SK-N-SH (cell line): Measurements from ENCODE around the gene MLLT1. TPM values are rescaled to one million over a fixed set of nuclear protein-coding genes. Genes with fewer than 3 reads are reported as not detected.

Experiments
- CTCF ChIA-PET: fragments of 300-600, 350-600 bp; formaldehyde crosslinking; extraction: SDS; loops from one replicate; lab custom pipeline; 2021; lab: Yijun Ruan, JAX
- POLR2A ChIA-PET: fragments of 350-600 bp; sonication (Branson Sonifier 250); formaldehyde crosslinking; extraction: SDS; loops from one replicate; lab custom pipeline; 2020; ENCODE audit warnings: antibody characterized with exemption, inconsistent platforms; lab: Yijun Ruan, JAX
- DNase-seq: peaks from one replicate; pipeline ENCODE4 v3.0.0; 2012
- H2AFZ ChIP-seq: fragments of 200-600 bp; sonication (generic); 2 replicates; pipeline ENCODE4 v1.8.1; 2016; ENCODE audit warnings: antibody characterized with exemption, mild to moderate bottlenecking, low read depth
- H3F3A ChIP-seq: fragments of 200-600 bp; sonication (generic); replicated peaks from 2 replicates; pipeline ENCODE3; 2016; ENCODE audit warnings: antibody characterized with exemption, mild to moderate bottlenecking; ENCODE audit not compliant: insufficient read depth
- H3K27ac ChIP-seq, 2 experiments: fragments of 200-500 bp in 1 of 2; fragments of 200-600 bp in 1 of 2; sonication (Bioruptor generic) in 1 of 2; sonication (generic), shearing (Covaris generic) in 1 of 2; 2 replicates each; pipeline versions ENCODE4 v1.5.1 to v1.6.1; 2014 to 2016; ENCODE audit warnings: low read depth in 2 of 2, inconsistent platforms in 1 of 2, low read length in 1 of 2, mild to moderate bottlenecking in 1 of 2, mixed read lengths in 1 of 2
- H3K27me3 ChIP-seq: fragments of 200-600 bp; sonication (generic), shearing (Covaris generic); 2 replicates; pipeline ENCODE4 v1.6.1; 2016; ENCODE audit warnings: mixed run types; ENCODE audit not compliant: insufficient read depth
- H3K36me3 ChIP-seq, 2 experiments: fragments of 200-500 bp in 1 of 2; fragments of 200-600 bp in 1 of 2; sonication (Bioruptor generic) in 1 of 2; sonication (generic) in 1 of 2; replicated peaks in 1 of 2; 2 replicates each; pipeline versions ENCODE3 to v1.5.1; 2014 to 2016; ENCODE audit warnings: low read length in 1 of 2, mild to moderate bottlenecking in 1 of 2; ENCODE audit not compliant: insufficient read depth in 2 of 2, control insufficient read depth in 1 of 2
- H3K4me1 ChIP-seq, 2 experiments: fragments of 200-500 bp in 1 of 2; fragments of 200-600 bp in 1 of 2; sonication (Bioruptor generic) in 1 of 2; sonication (generic), shearing (Covaris generic) in 1 of 2; 2 replicates each; pipeline versions ENCODE4 v1.5.1 to v1.6.1; 2014 to 2016; ENCODE audit warnings: low read depth in 1 of 2, low read length in 1 of 2, mixed run types in 1 of 2; ENCODE audit not compliant: insufficient read depth in 2 of 2, control insufficient read depth in 1 of 2
- H3K4me2 ChIP-seq: fragments of 200-600 bp; sonication (generic), shearing (Covaris generic); 2 replicates; pipeline ENCODE4 v1.6.1; 2017; ENCODE audit warnings: mixed run types
- H3K4me3 ChIP-seq, 2 experiments: fragments of 200-500 bp in 1 of 2; fragments of 200-600 bp in 1 of 2; sonication (Bioruptor generic) in 1 of 2; sonication (generic), shearing (Covaris generic) in 1 of 2; 2 replicates each; pipeline versions ENCODE4 v1.5.1 to v1.8.1; 2014 to 2016; ENCODE audit warnings: low read depth in 2 of 2, inconsistent platforms in 1 of 2, low read length in 1 of 2, mild to moderate bottlenecking in 1 of 2, mixed read lengths in 1 of 2, moderate library complexity in 1 of 2
- H3K79me2 ChIP-seq: fragments of 200-600 bp; sonication (generic); 2 replicates; pipeline ENCODE4 v1.8.1; 2017; ENCODE audit warnings: mild to moderate bottlenecking; ENCODE audit not compliant: insufficient read depth
- H3K9ac ChIP-seq: fragments of 200-600 bp; sonication (generic); 2 replicates; pipeline ENCODE4 v1.6.1; 2017; ENCODE audit warnings: mixed run types
- H3K9me2 ChIP-seq: fragments of 200-600 bp; sonication (generic); 2 replicates; pipeline ENCODE4 v1.6.1; 2017; ENCODE audit warnings: mixed run types
- H3K9me3 ChIP-seq: fragments of 200-600 bp; sonication (generic); 2 replicates; pipeline ENCODE4 v1.6.1; 2017; ENCODE audit warnings: mixed run types, mild to moderate bottlenecking, moderate library complexity
- H4K20me1 ChIP-seq: fragments of 200-600 bp; sonication (generic); 2 replicates; pipeline ENCODE4 v1.6.1; 2017; ENCODE audit warnings: mild to moderate bottlenecking, mixed run types; ENCODE audit not compliant: insufficient read depth
- FOSL2 ChIP-seq: IDR thresholded peaks from 2 replicates; pipeline ENCODE4 v1.4.0; 2012; ENCODE audit warnings: low read depth, mild to moderate bottlenecking, moderate library complexity, borderline replicate concordance
- IRF3 ChIP-seq: fragments of 150-350 bp; IDR thresholded peaks from 2 replicates; pipeline ENCODE4 v1.6.1; 2016; ENCODE audit warnings: mild to moderate bottlenecking, low read depth, low read length
- MAX ChIP-seq: IDR thresholded peaks from 2 replicates; pipeline ENCODE4 v1.4.0; 2012; ENCODE audit warnings: low read depth
- MEF2A ChIP-seq: IDR thresholded peaks from 2 replicates; pipeline ENCODE4 v1.4.0; 2012; ENCODE audit warnings: low read depth, borderline replicate concordance
- MXI1 ChIP-seq: IDR thresholded peaks from 2 replicates; pipeline ENCODE4 v1.6.1; 2012; ENCODE audit warnings: mild to moderate bottlenecking, low read depth, low read length, improper control_type of control experiment
- NRF1 ChIP-seq: IDR thresholded peaks from 2 replicates; pipeline ENCODE4 v1.6.1; 2012; ENCODE audit warnings: low read depth, mild to moderate bottlenecking, low read length
- PBX3 ChIP-seq: IDR thresholded peaks from 2 replicates; pipeline ENCODE4; 2012
- RAD21 ChIP-seq: IDR thresholded peaks from 2 replicates; pipeline ENCODE4 v1.6.1; 2012; ENCODE audit warnings: mild to moderate bottlenecking, low read length
- RCOR1 ChIP-seq: fragments of 150-350 bp; IDR thresholded peaks from 2 replicates; pipeline ENCODE4 v1.6.1; 2017; ENCODE audit warnings: antibody characterized with exemption, low read length
- SIN3A ChIP-seq: IDR thresholded peaks from 2 replicates; pipeline ENCODE4 v1.6.1; 2012; ENCODE audit warnings: low read depth, mild to moderate bottlenecking, low read length, moderate library complexity, borderline replicate concordance
- SMC3 ChIP-seq: IDR thresholded peaks from 2 replicates; pipeline ENCODE4 v1.6.1; 2012; ENCODE audit warnings: low read depth, low read length, improper control_type of control experiment
- TCF12 ChIP-seq: IDR thresholded peaks from 2 replicates; pipeline ENCODE4 v1.4.0; 2012
- YY1 ChIP-seq: IDR thresholded peaks from 2 replicates; pipeline ENCODE4 v1.4.0; 2012; ENCODE audit warnings: low read depth, mild to moderate bottlenecking
- WGBS: methylation state at CpG from one replicate; pipeline ENCODE4 v1.1.6; 2017; ENCODE audit warnings: low lambda C conversion rate; 5-methylcytosine and 5-hydroxymethylcytosine counted together
- polyA plus RNA-seq, 3 experiments: library from polyadenylated mRNA; depleted of rRNA; stranded (reverse); fragments of >200 nt; gene quantifications; 2 replicates each; pipeline ENCODE4 v1.2.3, GENCODE V29; 2012

MLLT1 gene
- polyA plus RNA-seq, 1 of the 3 experiments (the other 2 are of a cell fraction): 19.0 TPM

GRCh38 chr19:6239871-6240676 lies 39.7 kb downstream of the MLLT1 start:
- Histone ChIP-seq H3K4me2 (no peak overlapping the region), H3K4me3 (no peak overlapping the region), H3K27ac (peak overlapping the region in 1 of 2 experiments; percentile 94; a peak in 2 of 4 replicates), H4K20me1 (peaks cover 88% of the 10 kb centered on the region), H3K79me2 (peaks cover 87% of the 10 kb centered on the region), H3F3A (no peaks in the 10 kb centered on the region), H3K4me1 (peaks cover 15 to 87% of the 10 kb centered on the region in 2 experiments; a peak in 2 of 4 replicates), H3K36me3 (no peaks in the 10 kb centered on the region), H3K9me3 (no peaks in the 10 kb centered on the region), H2AFZ (no peak overlapping the region), H3K9me2 (no peaks in the 10 kb centered on the region), H3K27me3 (no peaks in the 10 kb centered on the region), H3K9ac (no peak overlapping the region)
- ChIA-PET POLR2A (no interaction called here), CTCF (interaction anchor here (0.6 to 4.2 kb wide), 5 partner anchors 16 to 131 kb away, joined by 3 to 42 read pairs (median 4); no protein-coding TSS in a partner anchor)
- DNase-seq: peak; percentile 82
- TF ChIP-seq PBX3 (no peak), MXI1 (peak; percentile 86)
- 94% methylated on average over 21 of the region's 24 CpGs for whole genome bisulfite sequencing

- Histone ChIP-seq H3K4me3 (no peak overlapping the region), H4K20me1 (peaks cover 89% of the 10 kb centered on the region), H2AFZ (no peak overlapping the region), H3K9me2 (no peaks in the 10 kb centered on the region), H3K36me3 (no peaks in the 10 kb centered on the region), H3K4me1 (peaks cover 14 to 90% of the 10 kb centered on the region in 2 experiments; a peak in 2 of 4 replicates), H3K9me3 (no peaks in the 10 kb centered on the region), H3K27ac (peak overlapping the region in 1 of 2 experiments; percentile 94; a peak in 2 of 4 replicates), H3K27me3 (no peaks in the 10 kb centered on the region), H3K9ac (no peak overlapping the region), H3K79me2 (peaks cover 87% of the 10 kb centered on the region), H3K4me2 (no peak overlapping the region), H3F3A (no peaks in the 10 kb centered on the region)
- 86% methylated on average over 11 of the region's 11 CpGs for WGBS
- peak; percentile 26 for DNase-seq
- TF ChIP-seq RAD21: no peak
- no peak for TF ChIP-seq MAX
- no peak for TF ChIP-seq FOSL2
- no peak for TF ChIP-seq SMC3
- no peak for TF ChIP-seq NRF1
- no peak for TF ChIP-seq YY1
- no peak for TF ChIP-seq RCOR1
- no peak for TF ChIP-seq MXI1
- TF ChIP-seq IRF3: no peak
- TF ChIP-seq MEF2A: no peak
- TF ChIP-seq SIN3A: no peak
- no peak for TF ChIP-seq TCF12
- POLR2A ChIA-PET: no interaction called here
- CTCF ChIA-PET: interaction anchor here (1.5 to 4.2 kb wide), 2 partner anchors 17 to 21 kb away, joined by 8 to 42 read pairs; no protein-coding TSS in a partner anchor
Measured at GRCh38 chr19:6239401-6239844, 40.4 kb downstream of the MLLT1 start.
